ENCODE results near the gene TOPBP1. TPM values are rescaled to one million over a fixed set of nuclear protein-coding genes. Genes with fewer than 3 reads are reported as not detected.

The TOPBP1 gene
- polyA plus RNA-seq, 1 experiment: 25.9 TPM

DNA sequence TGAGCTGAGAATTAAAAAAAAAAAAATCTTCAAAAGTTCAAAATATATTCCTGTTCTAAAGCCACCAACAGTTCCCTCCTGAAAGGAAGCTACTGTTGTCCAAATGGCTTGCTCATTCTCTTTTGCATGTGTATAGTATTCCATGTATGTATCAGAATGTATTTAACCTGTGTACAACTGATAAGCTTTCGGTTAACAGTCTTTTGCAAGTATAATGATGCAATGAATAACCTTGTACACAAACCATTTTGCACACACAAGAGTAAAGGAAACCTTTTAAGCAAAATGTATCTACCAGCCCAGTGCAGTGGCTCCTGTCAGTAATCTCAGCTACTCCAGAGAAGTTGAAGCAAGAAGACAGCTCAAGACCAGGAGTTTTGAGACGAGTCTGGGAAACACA is 32.6 kb downstream of the TOPBP1 start:
- CTCF ChIA-PET: interaction anchor here (0.7 to 1.5 kb wide), 2 partner anchors 164 to 899 kb away, joined by 3 to 4 read pairs; no protein-coding TSS in a partner anchor
- no peak for DNase-seq (ENCODE audit: low read depth, low spot score)

DNA sequence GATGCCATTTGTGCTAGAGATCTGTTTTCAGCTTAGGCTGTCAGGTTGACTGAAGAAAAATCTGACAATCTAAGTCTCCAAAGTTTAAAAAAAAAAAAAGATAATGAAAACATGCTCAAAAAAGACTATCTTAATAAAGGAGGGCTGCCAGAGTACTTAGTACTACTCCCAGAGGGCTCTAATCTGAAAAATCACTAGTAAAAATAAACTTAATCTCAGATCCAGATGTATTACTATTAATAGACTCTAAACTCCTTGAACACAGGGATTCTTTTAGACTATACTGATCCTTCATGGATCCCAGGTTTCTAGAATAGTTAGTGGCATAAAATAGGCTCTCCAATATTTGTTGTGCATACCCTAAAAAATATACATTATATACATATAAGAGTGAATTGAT is 34.0 kb downstream of the TOPBP1 start:
- H3K9me3 ChIP-seq (ENCODE audit: control insufficient read depth, insufficient read depth, low read length): no peaks in the 10 kb centered on the region; the same call in 1 of the 2 replicates
- no peak for DNase-seq (ENCODE audit: low read depth, low spot score)
- H3K4me3 ChIP-seq (ENCODE audit: low read depth, low read length): no peak overlapping the region
- POLR2A ChIA-PET: no interaction called here
- CTCF ChIA-PET: interaction anchor here (1.4 kb wide), 1 partner anchor 49 kb away, joined by 6 read pairs; no protein-coding TSS in a partner anchor
- H3K27me3 ChIP-seq (ENCODE audit: control insufficient read depth, insufficient read depth, low read length): no peaks in the 10 kb centered on the region
- H3K27ac ChIP-seq (ENCODE audit: low read depth, low read length): no peak overlapping the region
- TF ChIP-seq, protein P1, sequence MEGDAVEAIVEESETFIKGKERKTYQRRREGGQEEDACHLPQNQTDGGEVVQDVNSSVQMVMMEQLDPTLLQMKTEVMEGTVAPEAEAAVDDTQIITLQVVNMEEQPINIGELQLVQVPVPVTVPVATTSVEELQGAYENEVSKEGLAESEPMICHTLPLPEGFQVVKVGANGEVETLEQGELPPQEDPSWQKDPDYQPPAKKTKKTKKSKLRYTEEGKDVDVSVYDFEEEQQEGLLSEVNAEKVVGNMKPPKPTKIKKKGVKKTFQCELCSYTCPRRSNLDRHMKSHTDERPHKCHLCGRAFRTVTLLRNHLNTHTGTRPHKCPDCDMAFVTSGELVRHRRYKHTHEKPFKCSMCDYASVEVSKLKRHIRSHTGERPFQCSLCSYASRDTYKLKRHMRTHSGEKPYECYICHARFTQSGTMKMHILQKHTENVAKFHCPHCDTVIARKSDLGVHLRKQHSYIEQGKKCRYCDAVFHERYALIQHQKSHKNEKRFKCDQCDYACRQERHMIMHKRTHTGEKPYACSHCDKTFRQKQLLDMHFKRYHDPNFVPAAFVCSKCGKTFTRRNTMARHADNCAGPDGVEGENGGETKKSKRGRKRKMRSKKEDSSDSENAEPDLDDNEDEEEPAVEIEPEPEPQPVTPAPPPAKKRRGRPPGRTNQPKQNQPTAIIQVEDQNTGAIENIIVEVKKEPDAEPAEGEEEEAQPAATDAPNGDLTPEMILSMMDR (IDR thresholded peaks at IDR 0.05; ENCODE audit: low read depth, low read length): no peak

More for the DNA sequence above, 32.6 kb downstream of the TOPBP1 start:
- no peaks in the 10 kb centered on the region; the same call in 1 of the 2 replicates for H3K9me3 ChIP-seq (ENCODE audit: control insufficient read depth, insufficient read depth, low read length)
- TF ChIP-seq, protein P1 (IDR thresholded peaks at IDR 0.05; ENCODE audit: low read depth, low read length): no peak
- H3K4me3 ChIP-seq (ENCODE audit: low read depth, low read length): no peak overlapping the region
- H3K27me3 ChIP-seq (ENCODE audit: control insufficient read depth, insufficient read depth, low read length): no peaks in the 10 kb centered on the region
- POLR2A ChIA-PET: no interaction called here
- H3K27ac ChIP-seq (ENCODE audit: low read depth, low read length): no peak overlapping the region

DNA sequence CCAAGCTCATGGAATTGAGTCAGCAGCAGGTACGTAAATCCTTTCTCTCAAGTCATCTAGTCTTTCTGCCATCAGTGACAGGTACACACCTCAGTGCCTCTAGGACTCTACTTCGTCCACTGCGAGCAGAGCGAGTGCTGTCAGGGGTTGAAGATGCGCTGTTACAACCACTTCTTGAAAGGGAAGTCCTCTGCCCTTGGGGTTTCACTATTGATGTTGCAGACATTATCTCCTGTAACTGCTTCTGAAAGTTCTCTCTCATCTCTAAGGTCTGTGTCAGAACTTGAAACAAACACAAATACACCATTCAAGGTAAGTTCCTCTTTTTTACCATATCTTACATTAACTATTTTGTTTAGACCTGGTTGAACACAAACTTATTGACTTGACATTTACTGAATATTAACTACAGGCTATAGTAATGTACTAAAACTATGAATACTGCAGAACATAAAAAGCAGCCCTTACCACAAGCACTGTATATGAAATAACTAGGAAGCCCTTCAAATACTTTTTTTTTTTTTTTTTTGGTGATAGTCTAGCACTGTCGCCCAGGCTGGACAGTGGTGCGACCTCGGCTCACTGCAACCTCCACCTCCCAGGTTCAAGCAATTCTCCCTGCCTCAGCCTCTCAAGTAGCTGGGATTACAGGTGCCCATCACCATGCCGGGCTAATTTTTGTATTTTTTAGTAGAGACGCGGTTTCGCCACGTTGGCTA is 41.5 kb downstream of the TOPBP1 start:
- CTCF ChIA-PET: interaction anchor here (0.7 to 1.4 kb wide), 2 partner anchors 14 to 17 kb away, joined by 3 read pairs; no protein-coding TSS in a partner anchor

DNA sequence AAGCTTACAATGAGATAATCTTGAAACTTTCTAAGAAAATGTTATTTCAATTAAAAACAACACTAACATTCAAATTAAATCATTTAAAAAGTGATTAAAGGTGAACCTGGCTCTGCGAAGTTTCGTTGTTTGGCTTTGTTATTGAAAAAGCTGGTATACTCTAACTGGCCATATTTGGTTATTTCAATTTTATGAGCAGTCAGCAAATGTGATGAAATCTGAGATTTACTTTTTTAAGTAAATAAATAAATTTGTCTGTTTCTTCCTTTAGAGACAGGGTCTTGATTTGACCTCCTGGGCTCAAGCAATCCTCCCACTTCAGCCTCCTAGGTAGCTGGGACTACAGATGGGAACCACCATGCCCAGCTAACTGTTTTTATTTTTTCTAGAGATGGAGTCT is 50.2 kb downstream of the TOPBP1 start:
- H3K4me3 ChIP-seq (ENCODE audit: low read depth, low read length): no peak overlapping the region
- no peak for DNase-seq (ENCODE audit: low read depth, low spot score)
- no peaks in the 10 kb centered on the region for H3K27me3 ChIP-seq (ENCODE audit: control insufficient read depth, insufficient read depth, low read length)
- TF ChIP-seq, protein P1 (IDR thresholded peaks at IDR 0.05; ENCODE audit: low read depth, low read length): no peak
- no peaks in the 10 kb centered on the region for H3K9me3 ChIP-seq (ENCODE audit: control insufficient read depth, insufficient read depth, low read length)
- ChIA-PET CTCF (interaction anchor here (0.7 kb wide), 1 partner anchor 450 kb away, joined by 3 read pairs; no protein-coding TSS in a partner anchor), POLR2A (no interaction called here)
- no peak overlapping the region for H3K27ac ChIP-seq (ENCODE audit: low read depth, low read length)

More for the DNA sequence above, 41.5 kb downstream of the TOPBP1 start:
- no peaks in the 10 kb centered on the region; the same call in 1 of the 2 replicates for H3K9me3 ChIP-seq (ENCODE audit: control insufficient read depth, insufficient read depth, low read length)
- POLR2A ChIA-PET: no interaction called here
- H3K27ac ChIP-seq (ENCODE audit: low read depth, low read length): no peak overlapping the region
- no peak overlapping the region for H3K4me3 ChIP-seq (ENCODE audit: low read depth, low read length)
- DNase-seq (ENCODE audit: low read depth, low spot score): no peak
- TF ChIP-seq, protein P1 (IDR thresholded peaks at IDR 0.05; ENCODE audit: low read depth, low read length): no peak
- H3K27me3 ChIP-seq (ENCODE audit: control insufficient read depth, insufficient read depth, low read length): no peaks in the 10 kb centered on the region

DNA sequence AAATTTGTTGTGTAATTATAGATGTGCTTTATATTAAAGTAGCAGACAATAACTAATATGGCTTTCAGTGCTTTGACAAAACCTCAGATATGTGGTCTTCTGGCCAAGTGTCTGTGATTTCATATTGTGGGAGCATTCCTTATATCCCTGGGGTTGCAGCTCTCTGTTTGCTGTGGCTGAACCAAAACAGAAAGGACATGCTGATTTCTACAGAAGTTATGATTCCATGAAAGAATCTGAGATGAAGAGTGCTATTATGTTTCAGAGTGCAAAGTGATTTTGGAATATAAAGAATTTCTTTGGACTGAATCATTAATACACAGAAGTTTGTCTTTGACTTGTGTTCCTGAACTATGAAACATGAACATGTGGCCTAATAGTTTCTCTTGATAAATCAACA is 51.7 kb downstream of the TOPBP1 start:
- POLR2A ChIA-PET: no interaction called here
- no peaks in the 10 kb centered on the region for H3K27me3 ChIP-seq (ENCODE audit: control insufficient read depth, insufficient read depth, low read length)
- TF ChIP-seq, protein P1 (IDR thresholded peaks at IDR 0.05; ENCODE audit: low read depth, low read length): no peak
- H3K9me3 ChIP-seq (ENCODE audit: control insufficient read depth, insufficient read depth, low read length): no peaks in the 10 kb centered on the region
- no peak for DNase-seq (ENCODE audit: low read depth, low spot score)
- CTCF ChIA-PET: interaction anchor here (0.5 kb wide), 1 partner anchor 9 kb away, joined by 3 read pairs; no protein-coding TSS in a partner anchor
- no peak overlapping the region for H3K27ac ChIP-seq (ENCODE audit: low read depth, low read length)
- no peak overlapping the region for H3K4me3 ChIP-seq (ENCODE audit: low read depth, low read length)
